ENCODE data around the gene CTNNA1. TPM values are rescaled to one million over a fixed set of nuclear protein-coding genes. Genes with fewer than 3 reads are reported as not detected.
"Not testable (repeated sequence)": the region's sequence is repeated elsewhere in the genome, so short reads cannot be mapped to it uniquely, and the experiment has no call there.

Gene CTNNA1
- total RNA-seq, 6 experiments from 2014 or later, result 101 to 192 (median 123) TPM

- WGBS (ENCODE audit: insufficient coverage, low coverage, low lambda C conversion rate, missing lambda C conversion rate), result 88% methylated on average over 4 of the region's 4 CpGs
- Histone ChIP-seq H3K4me3 (no peak overlapping the region), H3K4me1 (peaks cover 0 to 20% (median 4%) of the 10 kb centered on the region in 4 donors), H3K27ac (no peak overlapping the region), H3K36me3 (no peaks in the 10 kb centered on the region), H3K9me3 (no peaks in the 10 kb centered on the region), H3K27me3 (no peaks in the 10 kb centered on the region)
- intact Hi-C loops (cut with DNase I), result no loop called here
- DNase-seq, result no peak
- no peak for TF ChIP-seq POLR2A (IDR thresholded peaks at IDR 0.05)
- TF ChIP-seq, protein P1, sequence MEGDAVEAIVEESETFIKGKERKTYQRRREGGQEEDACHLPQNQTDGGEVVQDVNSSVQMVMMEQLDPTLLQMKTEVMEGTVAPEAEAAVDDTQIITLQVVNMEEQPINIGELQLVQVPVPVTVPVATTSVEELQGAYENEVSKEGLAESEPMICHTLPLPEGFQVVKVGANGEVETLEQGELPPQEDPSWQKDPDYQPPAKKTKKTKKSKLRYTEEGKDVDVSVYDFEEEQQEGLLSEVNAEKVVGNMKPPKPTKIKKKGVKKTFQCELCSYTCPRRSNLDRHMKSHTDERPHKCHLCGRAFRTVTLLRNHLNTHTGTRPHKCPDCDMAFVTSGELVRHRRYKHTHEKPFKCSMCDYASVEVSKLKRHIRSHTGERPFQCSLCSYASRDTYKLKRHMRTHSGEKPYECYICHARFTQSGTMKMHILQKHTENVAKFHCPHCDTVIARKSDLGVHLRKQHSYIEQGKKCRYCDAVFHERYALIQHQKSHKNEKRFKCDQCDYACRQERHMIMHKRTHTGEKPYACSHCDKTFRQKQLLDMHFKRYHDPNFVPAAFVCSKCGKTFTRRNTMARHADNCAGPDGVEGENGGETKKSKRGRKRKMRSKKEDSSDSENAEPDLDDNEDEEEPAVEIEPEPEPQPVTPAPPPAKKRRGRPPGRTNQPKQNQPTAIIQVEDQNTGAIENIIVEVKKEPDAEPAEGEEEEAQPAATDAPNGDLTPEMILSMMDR (IDR thresholded peaks at IDR 0.05), result no peak
- no peak for ATAC-seq
Measured at GRCh38 chr5:138726848-138727247, 26.4 kb upstream of the CTNNA1 start.

GRCh38 chr5:138730496-138730895 lies 22.7 kb upstream of the CTNNA1 start:
- H3K27me3 ChIP-seq; H3K4me3 ChIP-seq; H3K27ac ChIP-seq; H3K36me3 ChIP-seq; H3K9me3 ChIP-seq; DNase-seq; ATAC-seq; intact Hi-C loops (cut with DNase I): not testable (repeated sequence)
- 82% methylated on average over 11 of the region's 12 CpGs for WGBS (ENCODE audit: insufficient coverage, low coverage, low lambda C conversion rate, missing lambda C conversion rate)
- peaks cover 0 to 17% (median 3%) of the 10 kb centered on the region in 4 donors for H3K4me1 ChIP-seq

- TF ChIP-seq, protein P1 (IDR thresholded peaks at IDR 0.05), result no peak
- TF ChIP-seq POLR2A (IDR thresholded peaks at IDR 0.05), result no peak
- intact Hi-C loops (cut with DNase I), result no loop called here
Measured at GRCh38 chr5:138732466-138732865, 20.8 kb upstream of the CTNNA1 start.

GRCh38 chr5:138732933-138733332 lies 20.3 kb upstream of the CTNNA1 start:
- H3K36me3 ChIP-seq, result no peaks in the 10 kb centered on the region
- peaks cover 0 to 8% (median 0%) of the 10 kb centered on the region in 4 donors for H3K4me1 ChIP-seq
- H3K27me3 ChIP-seq, result no peaks in the 10 kb centered on the region
- no peak for ATAC-seq
- no peaks in the 10 kb centered on the region for H3K9me3 ChIP-seq
- DNase-seq, result no peak
- WGBS (ENCODE audit: insufficient coverage, low coverage, low lambda C conversion rate, missing lambda C conversion rate), result 73% methylated on average over 4 of the region's 4 CpGs
- TF ChIP-seq POLR2A (IDR thresholded peaks at IDR 0.05), result no peak
- TF ChIP-seq, protein P1 (IDR thresholded peaks at IDR 0.05), result no peak
- intact Hi-C loops (cut with DNase I), result no loop called here
- H3K27ac ChIP-seq, result no peak overlapping the region
- H3K4me3 ChIP-seq, result no peak overlapping the region

More at GRCh38 chr5:138732466-138732865, 20.8 kb upstream of the CTNNA1 start:
- ATAC-seq, result no peak
- no peak overlapping the region for H3K4me3 ChIP-seq
- H3K27ac ChIP-seq, result no peak overlapping the region
- no peaks in the 10 kb centered on the region for H3K36me3 ChIP-seq
- WGBS (ENCODE audit: insufficient coverage, low coverage, low lambda C conversion rate, missing lambda C conversion rate), result 64% methylated on average over 2 of the region's 2 CpGs
- H3K4me1 ChIP-seq, result peaks cover 0 to 8% (median 0%) of the 10 kb centered on the region in 4 donors
- no peaks in the 10 kb centered on the region for H3K27me3 ChIP-seq
- no peak for DNase-seq
- H3K9me3 ChIP-seq, result no peaks in the 10 kb centered on the region

DNA sequence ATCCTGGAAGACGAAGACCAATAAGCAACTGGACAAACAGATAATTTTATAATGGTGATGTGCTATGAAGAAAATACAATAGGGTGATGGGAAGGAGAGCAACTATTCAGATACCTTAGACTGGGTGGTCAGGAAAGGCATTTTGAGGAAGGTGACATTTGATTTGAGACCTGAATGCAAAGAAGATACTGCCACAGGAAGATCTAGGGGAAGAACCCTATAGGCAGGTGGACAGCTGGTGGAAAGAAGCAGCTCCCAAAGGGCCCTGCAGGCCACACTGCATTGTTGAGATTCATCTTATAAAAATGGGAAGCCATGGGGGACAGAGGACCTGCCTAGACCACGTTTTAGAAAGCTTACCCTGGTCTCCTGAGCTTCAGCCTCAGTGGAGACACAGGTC lies 19.7 kb upstream of the CTNNA1 start:
- TF ChIP-seq, protein P1 (IDR thresholded peaks at IDR 0.05), result no peak
- 56% methylated on average over 2 of the region's 2 CpGs for WGBS (ENCODE audit: insufficient coverage, low coverage, low lambda C conversion rate, missing lambda C conversion rate)
- Histone ChIP-seq H3K27me3 (no peaks in the 10 kb centered on the region), H3K27ac (no peak overlapping the region), H3K36me3 (no peaks in the 10 kb centered on the region), H3K4me3 (no peak overlapping the region), H3K4me1 (peaks cover 0 to 8% (median 0%) of the 10 kb centered on the region in 4 donors), H3K9me3 (no peaks in the 10 kb centered on the region)
- DNase-seq, result no peak
- no peak for ATAC-seq
- intact Hi-C loops (cut with DNase I), result no loop called here

Data from right lobe of liver (tissue), 6 donors.